OCI-LY7 (cell line): Measurements from ENCODE around the gene PLXNA1.

Experiments used
- CTCF ChIP-seq: fragments of 200-600 bp; sonication (generic); conservative IDR thresholded peaks from 2 replicates; pipeline ENCODE4 v1.5.1; 2014; ENCODE audit warnings: mild to moderate bottlenecking, antibody characterized with exemption, low read length, moderate library complexity, mixed read lengths
- EZH2phosphoT487 ChIP-seq: fragments of 200-600 bp; sonication (generic); IDR thresholded peaks from 2 replicates; pipeline ENCODE4 v1.6.1; 2018; ENCODE audit warnings: low read depth, borderline replicate concordance, mild to moderate bottlenecking, mixed run types, antibody characterized with exemption, low read length, moderate library complexity, mixed read lengths

- no peak for TF ChIP-seq CTCF
- TF ChIP-seq EZH2phosphoT487 = no peak
Observed at GRCh38 chr3:127029658-127030507, 47.0 kb downstream of the PLXNA1 start.
